UCSD-AML1 (cell line): ENCODE data around the gene NR3C1.

Experiments
- DNase-seq: peaks from one replicate; lab custom pipeline; 2025; ENCODE audit not compliant: unreplicated experiment; lab: John Stamatoyannopoulos, UW

The NR3C1 gene

DNA sequence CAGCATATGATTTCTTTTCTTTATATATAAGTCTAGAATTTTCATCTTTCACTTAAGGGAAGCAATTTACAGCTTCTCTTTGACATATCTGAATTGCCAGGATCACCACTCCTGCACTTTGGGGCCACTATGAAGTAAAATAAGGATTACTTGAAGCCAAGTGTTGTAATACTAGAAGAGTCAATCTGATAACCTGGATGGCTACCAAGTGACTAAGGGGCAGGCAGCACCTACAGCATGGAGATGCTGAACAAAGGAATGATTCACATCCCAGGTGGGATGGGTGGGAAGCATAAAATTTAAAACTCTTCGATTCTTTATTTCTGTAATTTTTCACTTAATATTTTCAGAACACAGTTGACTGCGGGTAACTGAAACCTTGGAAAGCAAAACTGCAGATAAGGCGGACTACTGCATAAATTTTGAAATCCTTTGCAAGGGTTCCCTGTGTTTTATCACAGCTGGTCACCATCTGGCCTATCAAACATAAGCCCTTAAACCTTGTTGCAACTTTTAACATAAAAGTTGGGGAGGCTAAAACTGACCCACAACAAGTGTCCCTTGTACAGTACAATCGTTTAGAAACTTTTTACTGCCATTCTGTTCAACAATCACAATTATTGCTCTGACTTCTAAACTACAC lies 31.2 kb downstream of the NR3C1 start:
- DNase-seq = no peak

DNA sequence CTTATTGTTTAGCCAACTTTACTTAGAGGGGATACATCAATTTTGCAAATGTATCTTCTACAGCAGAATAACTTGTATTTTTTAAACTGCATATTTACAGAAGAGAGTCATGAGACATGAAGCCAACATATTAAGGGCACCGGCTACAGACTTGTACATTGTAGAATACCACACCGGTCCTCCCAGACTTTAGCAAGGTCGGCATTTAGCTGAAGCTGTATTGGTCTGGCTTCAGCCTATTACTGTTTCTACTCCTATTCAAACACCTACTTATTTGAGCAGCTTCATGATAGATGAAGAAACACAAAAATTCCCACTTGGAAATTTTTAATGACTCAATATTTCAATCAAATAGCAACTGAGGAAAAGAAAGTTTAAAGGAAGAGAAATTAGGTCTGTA lies 33.0 kb downstream of the NR3C1 start:
- no peak for DNase-seq

DNA sequence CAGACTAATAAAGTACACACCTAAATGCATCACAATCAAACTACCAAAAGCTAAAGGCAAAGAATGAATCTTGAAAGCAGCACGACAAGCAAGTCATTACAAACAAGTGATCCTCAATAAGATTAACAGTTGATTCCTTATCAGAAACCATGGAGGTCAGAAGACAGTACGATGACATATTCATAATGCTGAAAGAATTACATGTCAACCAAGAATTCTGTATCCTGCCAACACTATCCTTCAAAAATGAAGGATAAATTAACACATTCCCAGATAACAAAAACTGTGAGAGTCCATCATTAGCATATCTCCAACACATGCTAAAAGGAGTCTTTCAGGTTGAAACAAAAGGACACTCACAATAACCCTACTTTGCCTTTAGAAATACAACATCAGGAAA lies 39.4 kb downstream of the NR3C1 start:
- DNase-seq = no peak

DNA sequence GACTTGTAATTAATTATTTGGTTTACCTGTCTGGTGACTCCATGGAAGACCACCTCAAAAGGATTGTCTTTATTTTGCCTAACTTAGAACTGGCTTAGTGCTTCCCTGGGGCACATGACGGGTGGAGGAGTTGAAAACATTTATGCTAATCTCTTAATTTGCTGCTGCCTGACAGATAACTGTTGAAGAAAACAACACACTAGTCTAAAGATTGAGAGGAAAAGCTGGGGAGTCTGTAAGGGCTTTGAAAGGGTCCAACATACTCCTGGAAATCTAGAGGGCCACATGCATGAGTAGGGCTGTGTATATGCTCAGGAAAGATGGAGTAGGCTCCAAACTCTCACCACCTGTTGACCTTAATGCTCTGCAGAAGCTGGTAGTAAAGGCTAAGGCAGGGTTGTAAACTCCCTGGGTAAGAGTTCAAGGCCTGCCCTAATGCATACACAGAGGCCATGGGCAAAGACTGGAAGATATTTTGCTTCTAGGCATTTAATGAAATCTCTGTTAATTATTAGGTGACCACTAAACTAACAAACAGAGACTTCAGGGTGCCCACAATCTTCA lies 40.7 kb downstream of the NR3C1 start:
- DNase-seq = no peak

DNA sequence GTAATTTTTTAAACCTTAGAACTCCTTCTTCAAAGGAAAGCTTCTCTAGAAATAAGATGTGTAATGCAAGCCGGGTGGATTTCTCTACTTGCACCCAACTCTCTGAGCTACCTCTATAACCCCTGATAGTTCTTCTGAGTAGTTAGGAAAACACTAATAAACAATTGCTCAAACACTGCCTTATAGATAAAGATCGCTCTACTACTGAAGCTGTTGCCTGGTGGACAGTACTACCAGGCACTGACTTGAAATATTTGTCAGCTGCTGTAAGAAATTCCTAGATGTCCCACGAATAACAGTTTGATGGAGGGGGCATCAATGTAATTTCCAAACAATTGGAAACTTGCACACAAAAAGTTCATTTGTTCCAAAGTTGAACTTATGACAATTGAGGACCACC lies 42.0 kb downstream of the NR3C1 start:
- no peak for DNase-seq

DNA sequence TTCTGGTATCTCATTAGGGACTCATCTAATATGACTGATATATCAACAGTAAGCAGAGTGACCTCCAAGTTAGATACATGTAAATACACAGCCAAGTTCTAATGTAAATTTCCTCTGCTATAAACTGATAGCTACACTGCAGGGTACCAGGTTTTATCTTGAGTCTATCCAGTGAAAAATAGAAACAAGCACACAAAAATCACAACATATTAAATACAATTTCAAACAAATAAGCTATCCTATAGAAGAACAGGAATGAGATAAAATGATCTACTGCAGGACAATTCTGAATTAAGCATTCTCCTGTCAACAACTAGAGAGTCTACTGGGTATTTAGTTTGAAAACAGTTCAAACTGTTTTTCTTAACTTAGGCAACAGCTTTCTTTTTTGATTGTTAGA lies 42.7 kb downstream of the NR3C1 start:
- no peak for DNase-seq

DNA sequence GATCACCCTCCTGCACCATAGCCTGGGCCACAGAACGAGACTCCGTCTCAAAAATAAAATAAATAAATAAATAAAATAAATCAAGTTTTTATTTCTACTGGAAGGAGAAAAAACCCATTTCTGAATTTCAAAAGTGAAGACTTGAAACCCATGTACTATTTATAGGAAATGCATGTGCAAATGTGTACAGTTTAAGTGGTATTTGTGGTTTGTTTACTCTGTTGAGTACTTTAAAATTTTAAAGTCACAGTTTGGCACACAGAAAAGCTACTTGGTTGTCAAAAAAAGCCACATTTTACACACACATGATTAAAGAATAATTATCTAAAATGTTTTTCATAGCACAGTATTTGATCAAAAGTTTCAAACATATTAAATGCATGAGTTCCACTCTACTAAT lies 43.6 kb downstream of the NR3C1 start:
- no peak for DNase-seq

DNA sequence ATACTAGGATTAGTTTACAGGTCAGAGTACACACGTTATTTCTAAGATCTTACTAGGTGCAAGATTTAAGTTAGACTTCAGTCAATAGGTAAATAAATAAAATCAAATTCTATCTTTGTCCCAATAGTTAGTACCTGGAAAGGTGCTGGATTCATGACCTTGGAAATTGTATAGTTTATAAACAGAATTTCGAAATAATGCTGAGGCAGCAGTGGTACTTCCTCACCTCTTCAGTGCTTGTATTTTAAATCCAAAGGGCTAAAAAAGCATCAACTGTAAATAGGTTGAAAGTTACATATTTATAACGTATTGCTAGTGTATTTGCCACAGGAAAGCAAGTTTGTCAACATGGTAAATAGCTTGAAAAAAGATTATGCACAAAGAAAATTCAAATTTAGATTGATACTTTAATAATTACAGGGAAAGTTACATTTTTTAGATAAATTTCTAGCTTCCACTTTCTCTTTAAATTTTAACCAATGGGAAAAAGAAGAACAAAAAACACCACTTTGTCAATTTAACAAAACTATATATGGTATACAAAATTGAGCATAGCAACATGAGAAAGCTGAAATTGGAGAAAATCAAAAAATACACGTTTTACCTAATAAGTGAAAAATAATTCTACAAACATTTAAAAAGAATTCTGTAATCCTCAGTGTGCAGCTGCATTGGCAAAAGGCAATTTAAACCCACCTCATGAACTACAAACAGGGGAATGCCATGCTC lies 46.5 kb downstream of the NR3C1 start:
- DNase-seq = no peak

DNA sequence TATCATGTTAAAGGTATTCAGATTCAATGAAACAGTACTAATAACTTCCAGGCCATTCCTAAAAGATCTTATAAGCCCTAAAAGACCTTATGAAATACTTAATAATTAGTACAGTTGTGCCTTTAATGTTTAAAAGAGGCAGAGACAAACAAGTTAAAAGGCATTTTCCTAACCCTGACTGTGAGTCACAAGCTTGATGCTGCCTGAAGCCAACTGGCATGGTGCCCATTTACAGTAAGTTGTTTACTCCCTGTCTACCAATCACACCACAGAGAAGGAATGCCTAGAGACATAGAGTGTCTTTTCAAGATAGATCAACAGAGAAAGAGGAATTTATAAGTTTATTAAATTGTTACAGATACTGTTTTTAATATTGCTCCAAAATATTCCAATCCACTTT lies 47.8 kb downstream of the NR3C1 start:
- no peak for DNase-seq

DNA sequence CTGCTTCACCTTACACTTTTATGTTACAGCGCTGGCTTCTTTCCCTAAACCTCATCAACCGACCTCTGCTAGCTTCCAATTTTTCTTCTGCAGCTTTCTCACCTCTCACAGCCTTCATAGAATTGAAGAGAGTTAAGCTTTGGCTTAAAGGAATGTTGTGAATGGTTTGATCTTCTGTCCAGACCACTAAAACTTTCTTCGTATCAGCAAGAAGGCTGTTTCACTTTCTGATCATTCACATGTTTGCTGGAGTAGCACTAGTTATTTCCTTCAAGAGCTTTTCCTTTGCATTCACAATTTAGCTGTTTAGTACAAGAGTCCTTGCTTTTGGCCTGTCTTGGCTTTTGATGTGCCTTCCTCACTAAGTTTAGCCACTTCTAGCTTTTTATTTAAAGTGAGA lies 49.5 kb downstream of the NR3C1 start:
- DNase-seq = no peak

DNA sequence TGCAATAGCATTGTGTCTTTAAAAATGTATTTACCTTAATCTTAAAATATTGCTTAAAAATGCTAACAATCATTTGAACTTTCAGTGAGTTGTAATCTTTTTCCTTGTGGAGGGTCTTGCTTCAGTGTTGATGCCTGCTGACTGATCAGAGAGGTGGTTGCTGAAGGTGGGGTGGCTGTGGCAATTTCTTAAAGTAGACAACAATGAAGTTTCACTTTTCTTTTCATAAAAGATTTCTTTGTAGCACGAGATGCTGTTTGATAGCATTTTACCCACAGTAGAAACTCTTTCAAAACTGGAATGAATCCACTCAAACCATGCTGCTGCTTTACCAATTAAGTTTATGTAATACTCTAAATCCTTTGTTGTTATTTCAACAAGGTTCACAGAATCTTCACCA lies 50.8 kb downstream of the NR3C1 start:
- DNase-seq = no peak

DNA sequence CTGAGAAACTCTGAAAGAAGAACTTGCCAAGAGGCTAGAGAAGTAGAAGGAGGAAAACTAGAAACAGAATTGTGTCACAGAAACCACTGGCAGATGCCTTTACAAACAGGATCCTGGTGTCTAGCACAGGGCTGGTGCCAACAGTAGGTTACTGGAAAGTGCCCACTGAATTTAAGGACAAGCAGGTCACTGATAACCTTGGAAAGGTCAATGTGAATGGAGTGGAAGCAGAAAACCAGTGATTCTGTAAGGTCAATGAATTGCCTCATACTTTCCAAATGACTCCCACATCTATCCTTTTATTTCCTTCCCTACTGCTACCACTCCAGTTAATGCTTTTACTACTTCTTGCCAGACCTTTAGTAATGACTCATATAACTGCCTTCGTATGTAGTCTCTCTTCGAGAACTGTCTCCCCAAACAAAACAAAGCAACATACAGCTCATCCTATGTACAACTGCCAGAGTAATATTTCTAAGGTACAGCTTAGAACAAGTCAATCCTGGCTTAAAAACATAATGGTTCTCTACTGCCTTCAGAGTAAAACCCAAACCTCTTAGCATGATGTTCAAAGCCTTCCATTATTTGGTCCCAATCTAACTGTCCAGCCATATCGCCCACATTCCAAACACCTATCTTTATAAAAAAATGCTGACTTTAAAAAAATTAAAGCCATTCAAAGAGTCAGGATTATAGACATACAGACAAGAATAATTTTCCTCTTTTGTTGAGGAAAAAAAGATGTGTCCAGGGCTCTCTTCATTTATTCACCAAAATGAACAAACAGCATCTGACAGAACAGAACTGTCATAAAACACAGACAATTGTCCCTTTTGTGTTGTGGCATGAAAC lies 52.5 kb downstream of the NR3C1 start:
- no peak for DNase-seq

DNA sequence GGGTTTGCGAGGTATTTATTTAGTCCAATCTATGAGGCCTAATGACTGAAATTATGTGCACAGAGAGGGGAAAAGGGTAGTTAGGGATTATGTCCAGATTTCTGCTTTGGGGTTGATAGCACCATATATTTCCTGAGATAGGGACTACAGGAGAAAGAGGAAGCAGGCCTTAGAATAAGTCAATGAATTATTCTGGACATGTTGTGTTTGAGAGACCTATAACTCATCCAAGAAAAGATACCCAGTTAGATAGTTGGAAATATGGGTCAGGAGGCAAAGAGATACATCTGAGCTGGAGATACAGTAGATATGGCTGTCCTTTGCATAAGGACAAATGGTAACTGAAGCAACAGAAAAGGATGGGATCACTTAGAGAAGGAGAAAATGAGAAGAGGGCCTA lies 53.1 kb downstream of the NR3C1 start:
- no peak for DNase-seq

DNA sequence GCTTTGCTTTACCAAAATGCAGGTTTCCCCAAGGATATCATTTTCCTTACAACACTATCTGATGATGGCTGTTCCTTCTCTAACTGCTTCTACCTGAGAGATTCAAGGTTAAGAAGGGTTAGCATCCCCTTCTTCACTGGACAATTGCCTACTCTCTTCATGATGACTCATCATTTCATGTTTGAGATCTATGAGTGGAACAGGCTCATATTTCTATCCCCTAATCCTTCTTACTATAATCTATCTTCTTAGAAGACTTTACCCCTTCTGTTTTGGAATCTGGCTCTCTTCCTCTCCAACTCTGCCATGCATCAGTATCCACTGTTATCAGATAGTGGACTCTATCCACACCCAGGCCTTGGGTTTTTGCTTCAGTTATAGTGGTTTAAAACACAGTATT lies 54.3 kb downstream of the NR3C1 start:
- no peak for DNase-seq

DNA sequence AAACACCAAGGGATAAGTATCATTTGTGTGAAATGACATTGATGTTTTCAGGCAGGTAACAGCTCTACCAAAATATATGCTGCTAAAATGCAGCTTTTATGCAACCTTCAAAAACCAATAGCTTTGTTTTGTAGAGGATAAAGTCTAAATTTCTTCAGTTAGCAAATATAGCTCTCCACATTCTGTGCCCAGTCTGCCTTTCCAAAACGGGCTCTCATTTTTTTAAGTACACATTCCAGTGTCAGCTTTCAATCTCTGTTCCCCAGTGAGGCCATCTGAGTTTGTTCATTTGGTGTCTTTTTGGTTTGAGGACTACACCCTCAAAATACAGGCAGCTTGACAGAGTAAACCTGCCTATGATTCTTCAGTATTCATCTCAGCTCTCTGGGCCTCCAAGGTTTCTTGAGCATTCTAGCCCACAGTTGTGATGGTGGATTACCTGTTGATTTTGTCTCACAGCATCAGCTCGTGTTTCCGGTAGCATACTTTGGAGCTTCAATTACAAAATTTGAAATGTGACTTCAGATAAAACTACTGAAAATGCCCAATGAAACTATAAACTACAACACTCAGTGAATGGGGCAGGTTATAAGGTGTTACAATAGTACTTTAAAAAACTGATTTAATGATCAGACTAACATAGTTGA lies 55.7 kb downstream of the NR3C1 start:
- no peak for DNase-seq

DNA sequence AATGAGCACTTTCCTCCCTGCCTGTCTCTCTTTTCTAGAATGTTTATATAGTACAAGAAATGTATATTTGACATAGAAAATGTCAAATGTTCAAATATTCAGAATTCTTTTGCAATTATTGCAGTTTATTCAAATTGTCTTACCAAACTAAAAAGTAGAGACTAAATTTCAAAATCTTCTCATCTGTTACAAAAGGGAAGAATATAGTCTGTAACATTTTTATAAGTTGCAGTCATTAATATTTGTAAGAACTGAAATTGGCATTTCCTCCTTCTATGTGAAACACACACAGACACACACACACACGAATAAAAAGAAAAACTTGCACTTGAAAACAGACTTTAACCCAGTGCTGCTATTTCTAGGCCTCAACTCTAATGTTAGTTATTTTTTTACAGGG lies 56.4 kb downstream of the NR3C1 start:
- no peak for DNase-seq

DNA sequence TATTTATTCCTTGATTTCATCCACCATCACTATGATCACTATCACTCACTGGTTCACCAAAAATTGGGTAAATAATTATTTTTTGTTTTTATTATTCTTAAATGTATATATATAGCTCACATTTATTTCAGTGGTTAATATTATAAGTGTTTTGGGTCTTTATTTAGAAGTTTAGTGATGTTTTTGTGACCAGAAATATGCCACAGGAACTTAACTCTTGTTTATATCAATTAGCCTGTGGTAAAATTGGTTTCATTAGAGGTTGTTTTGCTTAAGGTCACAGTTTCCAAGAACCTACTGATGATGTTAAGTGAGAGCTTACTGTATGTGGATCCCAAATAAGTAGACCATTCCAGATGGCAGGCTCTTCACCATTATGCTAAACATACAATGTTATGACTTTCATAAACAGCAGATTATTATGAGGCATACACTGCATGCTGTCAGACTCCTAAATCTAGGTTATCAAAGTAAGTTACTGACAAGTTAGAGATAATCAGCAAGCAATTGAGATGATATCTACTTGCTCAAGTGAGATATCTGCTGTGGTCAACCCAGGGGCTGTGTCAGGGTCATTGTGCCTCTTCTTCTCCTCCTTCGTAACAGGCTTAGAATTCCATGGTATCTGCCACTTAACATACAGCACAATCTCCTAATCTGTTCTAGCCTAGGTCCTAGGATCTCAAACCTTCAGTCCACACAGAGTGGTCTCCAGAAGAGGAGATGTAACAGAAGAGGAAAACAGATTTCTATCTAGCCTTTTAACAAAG lies 57.6 kb downstream of the NR3C1 start:
- no peak for DNase-seq

DNA sequence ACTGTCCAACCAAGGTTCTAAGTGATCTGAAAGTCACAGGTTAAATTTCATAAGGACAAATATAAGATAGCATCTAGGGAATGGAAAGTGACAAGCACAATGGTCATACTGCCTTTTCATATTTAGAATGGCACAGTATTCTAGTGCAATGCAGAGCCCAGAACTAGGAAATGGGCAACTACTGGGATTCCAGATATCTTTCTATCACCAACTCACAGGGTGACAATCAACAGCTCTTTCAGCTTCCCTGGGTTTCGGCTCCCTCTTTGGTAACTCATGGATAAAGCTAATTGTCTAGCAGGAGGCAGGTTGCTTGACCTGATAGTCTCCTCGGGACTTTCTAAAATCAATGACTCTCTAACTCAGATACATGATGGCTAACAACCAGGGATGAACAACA lies 60.4 kb downstream of the NR3C1 start:
- DNase-seq = no peak

DNA sequence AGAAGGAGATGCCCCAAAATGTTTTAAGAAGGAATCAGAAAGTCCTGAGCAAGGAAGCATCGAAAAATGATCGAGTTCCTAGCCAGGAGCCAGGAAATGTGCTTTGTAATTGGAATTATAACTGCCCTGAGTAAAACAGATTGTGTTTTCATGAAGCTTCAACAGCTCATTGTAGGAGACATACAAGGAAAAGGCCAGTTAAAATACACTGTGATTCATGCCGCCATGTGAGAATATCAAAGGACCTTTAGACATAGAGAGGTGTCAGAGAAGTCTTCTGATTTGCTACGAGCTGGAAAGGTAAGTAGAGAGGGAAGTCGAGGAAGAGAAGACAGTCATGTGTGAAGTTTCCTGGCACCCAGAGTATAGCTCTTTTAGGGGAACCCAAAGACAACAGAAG lies 60.9 kb downstream of the NR3C1 start:
- no peak for DNase-seq

DNA sequence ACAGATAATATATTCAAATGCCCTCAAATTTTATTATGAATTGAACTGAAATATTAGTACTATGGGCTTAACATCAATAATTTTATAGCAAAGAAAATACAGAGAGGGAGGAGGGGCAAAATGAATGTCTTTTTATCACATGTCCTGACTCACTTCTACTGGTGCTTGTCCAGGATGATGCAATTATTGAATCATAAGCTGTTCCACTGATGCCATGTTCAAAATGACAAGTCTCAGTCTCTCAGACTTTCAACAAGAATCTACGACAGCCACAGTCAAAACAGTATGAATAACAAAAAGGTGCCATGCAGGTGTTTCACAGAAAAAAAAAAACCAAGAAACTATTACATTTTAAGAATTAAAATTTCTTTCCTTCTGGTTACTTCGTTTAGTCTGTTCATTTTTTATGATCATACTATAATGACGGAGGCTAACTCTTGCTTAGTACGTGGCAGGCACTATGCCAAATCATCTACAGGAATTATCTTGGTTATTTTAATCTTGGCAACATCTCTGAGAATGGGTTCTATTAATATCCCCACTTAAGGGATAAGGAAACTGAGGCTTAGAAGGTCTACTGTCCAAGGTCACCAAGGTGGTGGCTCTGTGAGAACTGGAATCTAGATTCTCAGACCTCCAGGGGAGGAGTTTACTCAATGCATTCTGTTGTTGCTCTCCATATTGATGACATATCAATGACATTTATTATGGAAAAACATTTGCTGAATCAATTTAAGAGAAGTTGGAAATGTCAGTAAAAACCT lies 61.5 kb downstream of the NR3C1 start:
- DNase-seq = no peak
